Measurements from ENCODE around the gene INHBC.

The INHBC gene

DNA sequence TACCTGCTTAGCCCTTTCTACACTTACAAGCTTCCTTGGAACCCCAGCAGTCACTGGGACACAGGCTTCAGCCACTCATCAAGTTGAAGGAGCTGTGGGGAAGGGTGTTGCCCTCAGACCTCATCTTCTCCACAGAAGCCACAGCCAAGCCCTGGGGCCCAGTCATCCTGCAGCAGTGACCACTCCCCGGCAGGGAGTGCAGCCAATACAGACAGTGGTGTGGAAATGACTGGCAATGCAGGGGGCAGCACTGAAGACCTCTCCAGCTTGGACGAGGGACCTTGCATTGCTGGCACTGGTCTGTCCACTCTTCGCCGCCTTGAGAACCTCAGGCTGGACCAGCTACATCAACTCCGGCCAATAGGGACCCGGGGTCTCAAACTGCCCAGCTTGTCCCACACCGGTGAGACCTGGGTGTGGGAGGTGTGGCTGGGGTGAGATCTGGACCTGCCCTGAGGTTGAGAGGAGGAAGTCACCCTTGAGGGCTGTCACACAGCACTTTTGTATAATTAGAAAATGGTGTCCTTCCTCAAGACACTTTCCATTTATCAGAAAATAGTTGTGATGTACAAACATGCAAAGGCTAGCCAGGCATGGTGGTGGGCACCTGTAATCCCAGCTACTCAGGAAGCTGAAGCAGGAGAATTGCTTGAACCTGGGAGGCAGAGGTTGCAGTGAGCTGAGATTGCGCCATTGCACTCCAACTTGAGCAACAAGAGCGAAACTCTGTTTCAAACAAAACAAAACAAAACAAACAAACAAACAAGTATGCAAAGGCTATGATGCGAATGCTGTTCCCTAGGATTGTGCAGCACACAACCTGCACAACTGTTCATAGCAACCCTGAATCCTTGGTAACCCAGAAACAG is 34.9 kb downstream of the INHBC start:
- DNase-seq: no peak

DNA sequence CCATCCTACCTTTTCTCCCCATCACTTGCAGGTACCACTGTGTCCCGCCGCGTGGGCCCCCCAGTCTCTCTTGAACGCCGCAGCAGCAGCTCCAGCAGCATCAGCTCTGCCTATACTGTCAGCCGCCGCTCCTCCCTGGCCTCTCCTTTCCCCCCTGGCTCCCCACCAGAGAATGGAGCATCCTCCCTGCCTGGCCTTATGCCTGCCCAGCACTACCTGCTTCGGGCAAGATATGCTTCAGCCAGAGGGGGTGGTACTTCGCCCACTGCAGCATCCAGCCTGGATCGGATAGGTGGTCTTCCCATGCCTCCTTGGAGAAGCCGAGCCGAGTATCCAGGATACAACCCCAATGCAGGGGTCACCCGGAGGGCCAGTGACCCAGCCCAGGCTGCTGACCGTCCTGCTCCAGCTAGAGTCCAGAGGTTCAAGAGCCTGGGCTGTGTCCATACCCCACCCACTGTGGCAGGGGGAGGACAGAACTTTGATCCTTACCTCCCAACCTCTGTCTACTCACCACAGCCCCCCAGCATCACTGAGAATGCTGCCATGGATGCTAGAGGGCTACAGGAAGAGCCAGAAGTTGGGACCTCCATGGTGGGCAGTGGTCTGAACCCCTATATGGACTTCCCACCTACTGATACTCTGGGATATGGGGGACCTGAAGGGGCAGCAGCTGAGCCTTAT is 35.8 kb downstream of the INHBC start:
- no peak for DNase-seq

DNA sequence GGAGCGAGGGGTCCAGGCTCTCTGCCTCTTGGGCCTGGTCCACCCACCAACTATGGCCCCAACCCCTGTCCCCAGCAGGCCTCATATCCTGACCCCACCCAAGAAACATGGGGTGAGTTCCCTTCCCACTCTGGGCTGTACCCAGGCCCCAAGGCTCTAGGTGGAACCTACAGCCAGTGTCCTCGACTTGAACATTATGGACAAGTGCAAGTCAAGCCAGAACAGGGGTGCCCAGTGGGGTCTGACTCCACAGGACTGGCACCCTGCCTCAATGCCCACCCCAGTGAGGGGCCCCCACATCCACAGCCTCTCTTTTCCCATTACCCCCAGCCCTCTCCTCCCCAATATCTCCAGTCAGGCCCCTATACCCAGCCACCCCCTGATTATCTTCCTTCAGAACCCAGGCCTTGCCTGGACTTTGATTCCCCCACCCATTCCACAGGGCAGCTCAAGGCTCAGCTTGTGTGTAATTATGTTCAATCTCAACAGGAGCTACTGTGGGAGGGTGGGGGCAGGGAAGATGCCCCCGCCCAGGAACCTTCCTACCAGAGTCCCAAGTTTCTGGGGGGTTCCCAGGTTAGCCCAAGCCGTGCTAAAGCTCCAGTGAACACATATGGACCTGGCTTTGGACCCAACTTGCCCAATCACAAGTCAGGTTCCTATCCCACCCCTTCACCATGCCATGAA is 36.5 kb downstream of the INHBC start:
- no peak for DNase-seq

DNA sequence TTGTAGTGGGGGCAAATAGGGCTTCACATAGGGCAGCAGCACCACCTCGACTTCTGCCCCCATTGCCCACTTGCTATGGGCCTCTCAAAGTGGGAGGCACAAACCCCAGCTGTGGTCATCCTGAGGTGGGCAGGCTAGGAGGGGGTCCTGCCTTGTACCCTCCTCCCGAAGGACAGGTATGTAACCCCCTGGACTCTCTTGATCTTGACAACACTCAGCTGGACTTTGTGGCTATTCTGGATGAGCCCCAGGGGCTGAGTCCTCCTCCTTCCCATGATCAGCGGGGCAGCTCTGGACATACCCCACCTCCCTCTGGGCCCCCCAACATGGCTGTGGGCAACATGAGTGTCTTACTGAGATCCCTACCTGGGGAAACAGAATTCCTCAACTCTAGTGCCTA is 37.1 kb downstream of the INHBC start:
- DNase-seq: no peak

DNA sequence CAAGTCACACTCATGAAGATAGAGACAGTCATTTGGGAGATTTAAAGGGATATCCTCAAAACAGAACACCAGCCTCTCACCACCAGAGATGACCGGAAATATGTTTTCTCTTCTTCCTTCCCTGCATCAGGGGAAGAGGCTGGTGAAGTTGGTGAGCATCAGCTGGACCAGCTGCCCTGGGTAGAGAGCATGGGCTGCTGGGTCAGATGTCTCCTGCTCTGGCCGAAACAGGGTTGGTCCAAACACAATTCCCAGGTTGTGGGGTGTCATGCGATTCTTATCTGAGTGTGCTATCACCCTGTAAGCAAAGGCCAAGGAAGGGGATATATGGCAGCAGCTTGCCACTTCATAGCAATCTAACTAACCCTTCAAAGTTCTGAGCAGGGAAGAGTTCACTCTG is 37.8 kb downstream of the INHBC start:
- no peak for DNase-seq

DNA sequence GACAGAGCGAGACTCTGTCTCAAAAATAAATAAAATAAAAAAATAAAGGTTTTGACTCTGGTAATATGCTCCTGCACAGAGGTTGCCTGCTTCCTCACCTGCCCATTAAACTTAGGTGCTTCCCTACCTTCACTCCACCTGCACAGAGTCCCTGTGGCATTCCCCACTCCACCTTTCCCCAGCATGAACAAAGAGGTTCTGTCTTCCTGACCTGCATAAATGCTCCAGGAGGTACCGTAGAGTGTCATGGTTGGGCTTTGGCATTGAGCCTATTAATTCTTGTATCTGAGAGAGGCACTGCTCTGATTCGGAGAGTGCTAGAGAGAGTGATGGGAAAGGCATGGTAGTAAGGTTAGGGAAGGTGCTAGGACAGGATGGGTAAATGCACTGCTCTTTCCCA is 38.8 kb downstream of the INHBC start:
- DNase-seq: no peak

DNA sequence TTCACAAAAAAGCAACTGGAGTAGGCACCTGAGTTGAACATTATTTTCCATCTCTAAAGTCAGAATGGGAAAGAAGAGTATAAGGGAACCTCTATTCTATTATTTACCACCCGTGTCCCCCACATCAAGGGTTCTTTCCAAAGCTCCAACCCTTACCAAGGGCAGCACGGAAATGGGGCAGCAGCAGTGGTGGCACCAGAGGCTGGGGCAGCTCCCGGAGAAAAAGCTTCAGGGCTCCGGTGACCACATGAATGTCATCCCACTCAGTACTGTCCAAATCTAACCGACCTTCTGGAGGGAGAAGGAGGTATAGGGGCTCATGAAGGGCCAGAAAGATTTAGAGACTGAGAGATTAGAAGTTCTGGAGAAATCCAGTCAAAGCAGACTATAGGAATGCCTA is 39.3 kb downstream of the INHBC start:
- DNase-seq: no peak

DNA sequence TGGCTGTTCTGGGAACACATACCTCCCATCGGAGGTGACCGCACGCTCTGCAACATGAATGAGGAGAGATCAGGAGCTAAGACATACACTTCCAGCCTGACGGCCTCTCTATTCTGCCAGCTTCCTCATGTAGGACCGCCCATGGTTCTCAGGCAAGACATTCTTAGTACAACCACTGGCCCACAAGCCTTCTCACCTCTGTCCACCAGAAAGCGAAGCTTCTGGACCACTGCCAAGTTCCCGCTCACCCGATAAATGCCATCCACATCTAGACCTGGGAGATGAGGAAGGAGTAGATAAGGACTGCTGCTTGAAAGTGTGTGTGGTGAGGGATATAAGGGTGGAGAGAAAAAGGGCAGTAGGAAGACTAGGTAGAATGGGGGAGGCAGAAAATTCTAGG is 39.8 kb downstream of the INHBC start:
- no peak for DNase-seq

DNA sequence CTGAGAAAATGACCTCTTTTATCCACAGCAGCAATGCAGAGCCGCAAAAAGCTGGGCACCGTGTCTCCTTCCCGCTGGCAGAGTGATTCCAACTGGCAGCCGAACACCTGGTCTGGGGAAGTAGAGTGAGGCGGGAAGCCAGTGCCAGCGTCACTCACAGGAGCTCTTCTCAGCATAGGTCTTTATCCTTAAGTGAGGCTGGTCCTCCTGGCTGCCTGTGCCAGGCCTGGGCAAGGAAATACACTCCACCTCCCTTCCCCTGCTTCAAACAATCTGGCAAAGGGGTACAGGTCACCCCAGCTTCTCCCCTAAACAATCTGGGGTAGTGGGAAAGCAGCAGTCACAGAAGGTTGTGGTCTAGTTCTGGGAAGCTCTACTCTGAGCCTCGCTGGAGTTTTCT is 40.3 kb downstream of the INHBC start:
- DNase-seq: no peak

DNA sequence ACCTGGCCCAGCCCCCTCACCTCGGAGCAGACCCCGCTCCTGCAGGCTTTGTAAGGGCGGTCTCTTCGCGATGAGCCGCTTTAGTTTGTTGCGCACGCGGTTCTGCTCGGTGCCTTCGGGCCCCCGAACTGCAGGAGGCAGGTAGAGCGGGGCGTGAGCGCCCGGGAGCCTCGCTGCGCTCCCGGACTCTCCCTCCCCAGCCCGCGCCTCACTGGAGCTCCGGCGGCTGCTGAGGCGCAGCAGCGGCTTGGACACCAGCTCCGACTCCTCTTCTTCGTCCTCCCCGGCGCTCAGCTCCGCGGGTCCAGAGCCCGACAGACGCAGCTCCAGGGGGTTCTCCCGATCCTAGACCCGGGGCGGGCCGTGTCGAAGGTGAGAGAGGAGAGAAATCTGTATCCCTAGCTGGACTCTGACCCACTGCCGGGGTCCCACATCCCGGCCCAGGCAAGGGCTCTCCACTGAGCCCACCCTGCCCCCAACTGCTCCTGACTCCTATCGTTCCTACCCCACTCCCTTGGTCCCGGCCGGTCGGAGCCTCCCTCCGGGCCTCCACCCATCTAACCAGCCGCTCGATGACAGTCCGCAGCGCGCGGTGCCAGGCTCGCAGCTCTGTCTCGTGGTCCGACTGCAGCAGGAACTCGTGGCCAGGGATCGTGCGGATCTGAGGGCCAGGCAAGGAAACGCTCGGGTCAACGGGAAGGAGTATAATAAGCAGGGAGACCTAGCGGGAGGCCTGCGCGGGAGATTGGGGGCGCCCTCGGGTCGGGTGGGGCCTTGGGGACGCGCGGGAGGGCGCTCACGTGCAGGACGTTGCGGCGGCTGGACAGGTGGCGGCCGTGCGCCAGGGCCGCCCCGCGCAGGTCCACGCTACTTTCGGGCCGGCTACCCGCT is 40.9 kb downstream of the INHBC start:
- DNase-seq: no peak

DNA sequence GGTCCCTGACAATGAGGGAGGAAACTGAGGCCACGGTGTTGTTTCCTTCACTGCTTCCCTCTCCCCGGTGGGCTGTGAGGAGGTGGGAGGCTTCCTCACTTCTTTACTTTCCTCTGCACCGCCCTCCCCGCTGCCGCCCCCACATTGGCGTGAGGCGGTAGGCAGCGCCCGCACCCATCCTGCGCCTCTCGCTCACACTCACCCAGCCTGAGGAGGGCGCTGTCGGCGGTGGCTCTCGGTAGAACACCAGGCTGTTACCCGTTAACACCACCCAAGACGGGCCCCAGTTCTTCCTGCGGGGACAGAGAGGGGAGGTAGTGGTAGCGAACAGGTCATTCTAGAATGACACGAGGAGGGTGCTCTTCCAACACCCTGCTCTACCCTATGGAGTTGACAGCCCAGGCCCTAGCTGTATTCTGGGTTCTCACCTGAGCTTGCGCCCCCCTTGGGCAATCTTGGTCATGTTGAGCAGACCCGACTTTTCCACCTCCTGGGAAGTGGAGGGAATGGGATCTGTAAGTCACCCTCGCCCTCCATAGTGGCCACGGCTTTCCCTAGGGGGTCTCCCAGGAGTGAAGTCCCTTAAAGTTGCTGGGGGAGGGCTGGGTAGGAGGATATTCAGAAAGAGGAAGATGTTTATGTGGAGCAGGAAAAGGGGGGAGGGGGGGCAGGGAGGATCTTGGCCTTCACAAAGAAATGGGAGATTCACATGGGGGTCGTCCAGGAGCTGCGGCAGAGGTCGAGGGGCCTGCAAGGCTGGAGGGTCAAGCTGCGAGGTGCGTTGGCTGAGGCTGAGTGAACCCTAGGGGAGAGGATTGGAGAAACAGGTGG is 41.8 kb downstream of the INHBC start:
- no peak for DNase-seq

DNA sequence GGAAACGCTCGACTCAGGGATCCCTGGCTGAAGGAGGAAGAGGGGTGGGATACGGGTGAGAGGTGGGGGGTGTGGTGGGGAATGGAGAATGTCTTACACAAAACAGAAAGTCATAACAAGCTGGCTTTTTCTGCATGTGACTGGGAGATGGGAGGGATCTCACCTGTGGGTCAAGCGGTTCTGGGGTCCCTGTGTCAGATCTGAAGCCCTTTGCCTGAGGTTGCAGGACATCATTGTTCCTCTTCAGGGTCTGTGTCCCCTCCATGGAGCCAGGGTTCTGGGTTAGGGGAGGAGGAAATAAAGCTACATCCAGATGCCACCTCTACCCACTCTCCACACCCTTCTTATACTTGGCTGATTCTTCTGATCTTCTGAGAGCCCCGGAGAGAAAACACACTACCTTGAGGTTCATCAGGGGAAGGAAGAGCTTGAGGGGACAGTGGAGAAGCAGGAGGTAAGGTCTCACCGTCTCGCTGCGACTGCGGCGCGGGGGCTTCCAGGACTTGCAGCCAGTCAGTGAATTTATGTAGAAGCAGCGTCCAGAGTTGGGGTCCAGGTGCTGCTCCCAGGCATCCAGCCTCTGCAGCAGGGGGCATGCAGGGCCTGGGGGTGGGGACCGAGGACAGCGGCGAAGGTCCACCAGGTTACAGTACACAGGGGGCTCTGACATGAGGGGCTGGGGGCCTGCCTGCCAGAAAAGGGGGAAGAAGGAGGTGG is 42.6 kb downstream of the INHBC start:
- no peak for DNase-seq

DNA sequence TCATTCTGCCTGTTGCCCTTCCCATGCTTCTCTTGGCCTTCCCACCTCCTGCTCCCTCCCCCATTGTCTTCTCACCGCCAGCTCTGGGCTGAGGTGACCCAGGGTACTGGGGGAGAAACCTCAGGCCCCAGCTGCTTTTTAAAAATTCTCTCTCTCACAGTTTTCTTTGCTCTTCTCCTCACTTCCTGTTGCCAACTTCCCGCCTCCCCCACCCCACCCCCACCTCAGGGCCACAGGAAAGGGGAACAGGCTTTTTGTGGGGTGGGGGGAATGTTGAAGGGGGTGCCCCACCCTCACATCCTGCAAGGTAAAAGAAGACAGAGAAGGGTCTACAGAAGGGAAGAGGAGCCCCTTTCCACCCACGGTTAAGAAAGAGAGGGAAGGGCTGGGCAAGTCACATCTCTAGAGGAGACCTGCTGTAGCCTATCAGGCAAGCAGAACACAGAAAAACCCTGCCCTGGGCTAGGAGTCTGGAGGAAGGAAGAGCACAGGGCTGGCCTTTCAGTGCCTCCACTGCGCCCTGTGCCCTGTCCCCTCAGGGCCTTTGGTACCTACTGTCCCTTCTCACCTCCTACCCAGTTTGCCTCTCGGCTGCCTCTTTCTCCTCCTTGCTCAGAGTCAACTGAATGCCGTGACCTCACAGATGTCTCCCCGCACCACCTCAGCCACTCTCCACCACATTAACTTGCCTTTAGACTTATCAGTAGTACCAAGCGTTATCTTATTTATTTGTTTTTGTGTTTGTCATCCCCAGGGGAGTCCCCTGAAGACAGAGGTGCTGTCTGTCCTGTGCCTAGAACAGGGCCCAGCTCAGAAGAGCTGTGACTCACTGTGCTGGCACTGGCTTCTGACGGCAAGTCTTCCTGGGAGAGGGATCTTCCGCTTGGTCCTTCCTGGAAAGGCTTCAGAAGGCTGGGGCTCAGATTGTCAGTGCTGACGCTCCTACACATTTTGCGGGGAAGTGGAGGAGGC is 43.4 kb downstream of the INHBC start:
- DNase-seq: no peak

DNA sequence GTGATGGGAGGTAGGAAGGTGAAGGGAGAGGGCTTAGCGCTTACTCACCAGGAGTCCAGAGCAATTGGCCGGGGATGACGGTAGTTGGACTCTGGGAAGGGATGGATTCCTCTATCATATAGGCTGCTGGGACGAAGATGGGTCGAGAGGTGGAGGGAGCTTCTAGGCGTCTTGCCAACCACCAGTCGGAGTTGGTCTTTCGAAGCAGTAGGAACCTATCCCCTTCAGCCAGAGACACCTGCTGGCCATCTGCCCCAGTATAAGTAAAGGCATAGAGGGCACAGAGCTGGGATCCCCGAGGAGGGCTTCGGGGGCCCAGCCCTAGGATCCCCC is 44.4 kb downstream of the INHBC start:
- DNase-seq: no peak

DNA sequence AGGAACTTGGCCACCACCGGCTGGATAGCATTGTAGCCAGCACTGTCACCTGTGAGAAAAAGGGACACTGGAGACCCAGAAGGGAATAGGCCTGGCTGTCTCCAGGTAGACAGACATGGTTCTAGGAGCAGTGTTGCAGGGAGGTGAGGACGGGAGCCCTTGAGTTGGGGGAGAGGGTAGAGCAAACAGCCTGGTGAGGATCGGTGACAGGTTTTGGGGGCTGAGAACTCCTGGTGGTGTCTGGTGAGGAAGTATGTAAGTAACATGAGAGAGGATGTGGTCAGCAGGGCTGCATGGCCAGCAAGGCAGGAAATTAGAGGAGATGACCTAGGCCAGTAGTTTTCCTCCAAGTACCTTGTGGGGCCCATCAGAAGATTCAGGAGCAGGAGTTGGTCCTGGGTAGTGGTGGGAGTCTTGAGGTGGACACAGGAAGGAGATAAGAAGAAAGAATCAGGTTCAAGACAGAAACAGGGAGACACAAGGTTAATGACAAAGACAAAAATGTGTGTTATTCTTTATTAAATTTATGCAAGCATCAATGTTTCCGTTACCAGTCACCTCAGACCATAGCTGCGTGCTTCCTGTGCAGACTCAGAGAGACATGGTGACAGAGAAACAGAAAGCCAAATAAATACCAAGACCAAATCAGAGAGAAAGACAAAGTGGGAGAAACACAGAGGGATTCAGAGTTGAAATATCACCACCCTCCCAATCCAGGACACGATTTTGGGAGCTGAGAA is 45.0 kb downstream of the INHBC start, which contains the start of gene ARHGAP9:
Gene ARHGAP9 (minus strand): TSS at position 491 of the 740 bp plus-strand sequence. CDS start 460 bp downstream, at position 31.
- no peak for DNase-seq

DNA sequence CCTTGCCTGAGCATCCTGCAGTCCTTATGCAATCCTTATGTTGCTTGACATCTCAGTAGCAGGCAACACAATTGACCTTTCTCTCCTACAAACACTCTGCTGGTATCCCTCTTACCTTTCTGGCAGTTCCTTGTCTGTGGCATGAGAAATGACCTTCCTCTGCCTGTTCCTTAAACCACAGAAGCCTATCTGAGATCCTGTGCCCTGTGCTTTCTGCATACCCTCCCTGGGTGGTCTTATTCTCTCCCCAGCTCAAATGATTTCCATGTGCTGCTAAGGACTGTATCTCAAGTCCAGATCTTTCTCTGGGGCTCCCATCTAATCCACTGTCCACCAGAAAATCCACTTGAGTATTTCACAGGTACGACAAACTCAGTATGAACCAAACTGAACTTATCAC is 47.1 kb downstream of the INHBC start:
- DNase-seq: no peak

DNA sequence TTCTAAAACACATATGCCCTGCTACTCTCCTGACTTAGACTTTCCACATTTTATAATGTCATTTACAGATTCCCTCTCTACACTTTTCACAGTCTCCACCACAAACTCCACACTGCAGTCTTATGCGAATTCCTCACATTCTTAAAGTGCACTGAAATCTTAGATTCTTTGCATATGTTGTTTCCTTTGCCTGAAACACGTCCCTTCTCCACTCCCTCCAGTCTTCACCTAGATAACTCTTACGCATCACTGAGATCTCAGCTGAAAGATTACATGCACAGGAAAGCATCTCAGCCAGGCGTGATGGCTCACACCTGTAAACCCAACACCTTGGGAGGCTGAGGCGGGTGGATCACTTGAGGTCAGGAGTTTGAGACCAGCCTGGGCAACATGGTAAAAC is 48.9 kb downstream of the INHBC start:
- DNase-seq: no peak

DNA sequence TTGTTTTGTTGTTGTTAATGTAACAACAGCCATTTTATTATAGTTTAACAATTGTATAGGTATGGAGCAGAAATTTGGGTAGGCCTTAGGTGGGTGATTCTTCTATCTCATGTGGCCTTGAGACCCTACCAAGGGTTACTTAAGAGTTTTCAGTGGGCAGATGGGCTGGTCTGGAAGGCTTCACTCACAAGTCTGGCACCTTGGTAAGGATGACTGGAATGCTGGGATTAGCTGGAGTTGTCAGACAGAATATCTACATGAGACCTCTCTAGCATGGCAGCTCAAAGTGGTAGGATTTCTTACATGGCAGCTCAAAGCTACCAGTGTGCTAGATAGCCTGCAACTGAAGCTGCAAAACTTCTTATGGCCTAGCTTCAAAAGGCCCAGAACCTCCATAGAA is 51.1 kb downstream of the INHBC start:
- DNase-seq: no peak

DNA sequence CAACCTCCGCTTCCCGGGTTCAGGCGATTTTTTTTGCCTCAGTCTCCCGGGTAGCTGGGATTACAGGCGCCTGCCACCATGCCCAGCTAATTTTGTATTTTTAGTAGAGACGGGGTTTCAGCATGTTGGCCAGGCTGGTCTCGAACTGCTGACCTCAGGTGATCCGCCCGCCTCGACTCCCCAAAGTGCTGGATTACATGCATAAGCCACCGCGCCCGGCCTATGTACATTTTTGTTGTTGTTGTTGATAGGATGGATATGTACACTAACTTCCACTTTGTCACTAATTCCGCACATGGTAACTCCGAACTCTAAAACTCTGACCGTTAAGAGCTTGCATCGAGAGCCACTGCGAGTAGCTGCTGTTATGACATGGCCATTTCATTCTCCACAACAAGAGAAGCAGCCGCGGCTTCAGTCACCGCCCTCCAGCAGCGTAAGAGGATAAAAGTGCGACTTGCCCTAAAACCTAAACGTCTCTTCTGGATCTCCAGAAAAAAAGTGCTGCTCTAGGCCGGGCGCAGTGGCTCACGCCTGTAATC is 52.5 kb downstream of the INHBC start:
- DNase-seq: no peak
